ENCODE measurements around the gene IRAK3.

DNA sequence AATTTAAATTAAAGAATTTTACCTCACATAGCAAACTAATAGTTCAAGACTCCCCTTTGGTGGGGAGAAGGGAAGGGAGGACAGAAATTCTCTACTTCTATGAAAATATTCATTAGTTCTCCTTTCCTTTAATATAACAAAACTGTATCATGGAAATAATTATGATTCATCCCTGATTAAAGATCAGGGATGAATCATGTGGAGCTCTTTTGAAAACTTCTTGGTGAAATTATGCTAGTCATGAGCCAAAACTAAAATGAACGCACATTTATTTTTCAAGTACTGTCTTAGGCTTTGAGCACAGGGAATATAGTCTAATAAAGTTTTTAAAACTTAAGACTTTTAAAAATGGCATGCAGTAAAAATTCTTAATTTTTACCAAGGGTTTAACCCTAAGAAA, 36.3 kb upstream of the IRAK3 start:
- TF ChIP-seq, protein P1, sequence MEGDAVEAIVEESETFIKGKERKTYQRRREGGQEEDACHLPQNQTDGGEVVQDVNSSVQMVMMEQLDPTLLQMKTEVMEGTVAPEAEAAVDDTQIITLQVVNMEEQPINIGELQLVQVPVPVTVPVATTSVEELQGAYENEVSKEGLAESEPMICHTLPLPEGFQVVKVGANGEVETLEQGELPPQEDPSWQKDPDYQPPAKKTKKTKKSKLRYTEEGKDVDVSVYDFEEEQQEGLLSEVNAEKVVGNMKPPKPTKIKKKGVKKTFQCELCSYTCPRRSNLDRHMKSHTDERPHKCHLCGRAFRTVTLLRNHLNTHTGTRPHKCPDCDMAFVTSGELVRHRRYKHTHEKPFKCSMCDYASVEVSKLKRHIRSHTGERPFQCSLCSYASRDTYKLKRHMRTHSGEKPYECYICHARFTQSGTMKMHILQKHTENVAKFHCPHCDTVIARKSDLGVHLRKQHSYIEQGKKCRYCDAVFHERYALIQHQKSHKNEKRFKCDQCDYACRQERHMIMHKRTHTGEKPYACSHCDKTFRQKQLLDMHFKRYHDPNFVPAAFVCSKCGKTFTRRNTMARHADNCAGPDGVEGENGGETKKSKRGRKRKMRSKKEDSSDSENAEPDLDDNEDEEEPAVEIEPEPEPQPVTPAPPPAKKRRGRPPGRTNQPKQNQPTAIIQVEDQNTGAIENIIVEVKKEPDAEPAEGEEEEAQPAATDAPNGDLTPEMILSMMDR (IDR thresholded peaks at IDR 0.05) = no peak
- no peak for TF ChIP-seq POLR2A (IDR thresholded peaks at IDR 0.05)
